WTC11 (cell line): ENCODE measurements around the gene PANK3. TPM values are rescaled to one million over a fixed set of nuclear protein-coding genes. Genes with fewer than 3 reads are reported as not detected.

Source experiments
- ATAC-seq: fragments of 200-7000 bp; cut with Tn5 transposase; 2 replicates; pipeline ENCODE4 v1.10.0; 2021; ENCODE audit warnings: mild to moderate bottlenecking, moderate library complexity
- CTCF ChIA-PET: fragments of 300-600 bp; sonication (Branson Sonifier 250); formaldehyde crosslinking; loops from one replicate; lab custom pipeline; 2021; ENCODE audit warnings: antibody characterized with exemption; lab: Charles Lee
- POLR2A ChIA-PET: fragments of 350-600 bp; sonication (Branson Sonifier 250); formaldehyde crosslinking; loops from one replicate; lab custom pipeline; 2021; ENCODE audit warnings: antibody characterized with exemption; lab: Charles Lee
- DNase-seq: peaks from one replicate; pipeline ENCODE4 v3.0.0; 2021; ENCODE audit warnings: low spot score
- H3K27ac Mint-ChIP-seq: 2 replicates; pipeline ENCODE4 v1.8.0; 2021; ENCODE audit warnings: mixed read lengths
- H3K27me3 Mint-ChIP-seq: 2 replicates; pipeline ENCODE4 v1.8.0; 2021; ENCODE audit warnings: low read depth, mild to moderate bottlenecking, moderate library complexity, mixed read lengths
- H3K36me3 Mint-ChIP-seq: 2 replicates; pipeline ENCODE4 v1.8.0; 2021; ENCODE audit warnings: mixed read lengths
- H3K4me1 Mint-ChIP-seq: 2 replicates; pipeline ENCODE4 v1.8.0; 2022; ENCODE audit warnings: mixed read lengths
- H3K4me3 Mint-ChIP-seq: 2 replicates; pipeline ENCODE4 v1.8.0; 2021; ENCODE audit warnings: mild to moderate bottlenecking, moderate library complexity, mixed read lengths
- H3K9me3 Mint-ChIP-seq: 2 replicates; pipeline ENCODE4 v1.8.0; 2021; ENCODE audit warnings: mixed read lengths
- ATF3 ChIP-seq: sonication (generic); formaldehyde crosslinking; conservative IDR thresholded peaks from 2 replicates; pipeline ENCODE4 v1.8.1; 2022; ENCODE audit warnings: mild to moderate bottlenecking, missing genetic modification reagents
- CBFB ChIP-seq: sonication (generic); formaldehyde crosslinking; IDR thresholded peaks from 2 replicates; pipeline ENCODE4 v1.8.1; 2022; ENCODE audit warnings: mild to moderate bottlenecking, low read depth, missing genetic modification reagents
- CDX4 ChIP-seq: fragments of 250-450 bp; sonication (Bioruptor Pico); IDR thresholded peaks from 2 replicates; pipeline ENCODE4 v1.9.0; 2021; ENCODE audit warnings: moderate library complexity, mild to moderate bottlenecking, inconsistent platforms, borderline replicate concordance
- CREB1 ChIP-seq: sonication (generic); formaldehyde crosslinking; IDR thresholded peaks from 2 replicates; pipeline ENCODE4 v1.8.0; 2023; ENCODE audit warnings: mild to moderate bottlenecking, missing genetic modification reagents
- CTCF ChIP-seq: fragments of 200-600 bp; IDR thresholded peaks from 2 replicates; pipeline ENCODE4 v1.8.0; 2022; ENCODE audit warnings: antibody characterized with exemption
- FOXP4 ChIP-seq: sonication (generic); formaldehyde crosslinking; IDR thresholded peaks from 2 replicates; pipeline ENCODE4 v1.8.0; 2022; ENCODE audit warnings: mild to moderate bottlenecking, missing genetic modification reagents
- JAZF1 ChIP-seq: fragments of 250-450 bp; sonication (Bioruptor Pico); IDR thresholded peaks from 2 replicates; pipeline ENCODE4 v1.9.0; 2021; ENCODE audit warnings: moderate library complexity, mild to moderate bottlenecking, inconsistent platforms
- JUN ChIP-seq: sonication (generic); formaldehyde crosslinking; IDR thresholded peaks from 2 replicates; pipeline ENCODE4 v1.8.0; 2023; ENCODE audit warnings: mild to moderate bottlenecking, missing genetic modification reagents
- MAX ChIP-seq: sonication (generic); formaldehyde crosslinking; IDR thresholded peaks from 2 replicates; pipeline ENCODE4 v1.8.0; 2022; ENCODE audit warnings: mild to moderate bottlenecking, missing genetic modification reagents
- NFE2L1 ChIP-seq: sonication (generic); formaldehyde crosslinking; IDR thresholded peaks from 2 replicates; pipeline ENCODE4 v1.8.1; 2023; ENCODE audit warnings: missing genetic modification reagents
- NR2C2 ChIP-seq: sonication (generic); formaldehyde crosslinking; IDR thresholded peaks from 2 replicates; pipeline ENCODE4 v1.8.0; 2022; ENCODE audit warnings: mild to moderate bottlenecking, missing genetic modification reagents
- PRRX2 ChIP-seq: fragments of 250-450 bp; sonication (Bioruptor Pico); IDR thresholded peaks from 2 replicates; pipeline ENCODE4 v1.8.0; 2021; ENCODE audit warnings: mild to moderate bottlenecking
- RORB ChIP-seq: fragments of 250-450 bp; sonication (Bioruptor Pico); IDR thresholded peaks from 2 replicates; pipeline ENCODE4 v1.9.0; 2021; ENCODE audit warnings: mild to moderate bottlenecking
- SP1 ChIP-seq: sonication (generic); formaldehyde crosslinking; conservative IDR thresholded peaks from 2 replicates; pipeline ENCODE4 v1.8.1; 2022; ENCODE audit warnings: missing genetic modification reagents
- TP53 ChIP-seq: sonication (generic); formaldehyde crosslinking; IDR thresholded peaks from 2 replicates; pipeline ENCODE4 v1.8.1; 2023; ENCODE audit warnings: mild to moderate bottlenecking, missing genetic modification reagents
- USF2 ChIP-seq: sonication (generic); formaldehyde crosslinking; IDR thresholded peaks from 2 replicates; pipeline ENCODE4 v1.8.1; 2023; ENCODE audit warnings: mild to moderate bottlenecking, missing genetic modification reagents, moderate library complexity
- ZNF416 ChIP-seq: fragments of 250-450 bp; sonication (Bioruptor Pico); IDR thresholded peaks from 2 replicates; pipeline ENCODE4 v1.9.0; 2021; ENCODE audit warnings: mild to moderate bottlenecking, inconsistent platforms
- ZNF425 ChIP-seq: fragments of 250-450 bp; sonication (Bioruptor Pico); conservative IDR thresholded peaks from 2 replicates; pipeline ENCODE4 v1.9.0; 2021; ENCODE audit warnings: mild to moderate bottlenecking
- total RNA-seq: library from RNA; stranded (reverse); gene quantifications from 3 replicates; pipeline ENCODE4 v1.2.3, GENCODE V29; 2021

Gene PANK3
- total RNA-seq, 1 experiment from 2014 or later, result 90.2 TPM

GRCh38 chr5:168528521-168529373 lies 50.4 kb downstream of the PANK3 start, which contains the start of gene FBLL1 (continued):
- no peak for TF ChIP-seq CTCF
- no peak for TF ChIP-seq RORB
- no peak for TF ChIP-seq USF2 (CRISPR knock-in tag)
- TF ChIP-seq CREB1 (CRISPR knock-in tag), result peak; percentile 31; the same call in 1 of the 2 replicates
- TF ChIP-seq MAX (CRISPR knock-in tag), result peak; percentile 89
- no peak for TF ChIP-seq CBFB (CRISPR knock-in tag)
- TF ChIP-seq NR2C2 (CRISPR knock-in tag), result 0 out of 2 replicates have a peak, but pooled peaks have one; percentile 23

GRCh38 chr5:168527756-168528295 lies 51.3 kb downstream of the PANK3 start:
- CTCF ChIA-PET, result no interaction called here
- H3K9me3 Mint-ChIP-seq, result no peaks in the 10 kb centered on the region

More at GRCh38 chr5:168527756-168528295, 51.3 kb downstream of the PANK3 start:
- Mint-ChIP-seq H3K27me3 (peaks cover 36% of the 10 kb centered on the region), H3K27ac (no peak overlapping the region)
- DNase-seq (no peak), ATAC-seq (no peak)
- no peak for TF ChIP-seq ZNF425 (CRISPR knock-in tag)
- no peak for TF ChIP-seq NFE2L1 (CRISPR knock-in tag)
- TF ChIP-seq RORB, result no peak
- TF ChIP-seq JUN (CRISPR knock-in tag), result no peak
- no peak for TF ChIP-seq CDX4 (CRISPR knock-in tag)
- TF ChIP-seq ATF3 (CRISPR knock-in tag), result no peak
- no peak for TF ChIP-seq ZNF416 (CRISPR knock-in tag)
- no peak for TF ChIP-seq TP53 (CRISPR knock-in tag)
- TF ChIP-seq FOXP4 (CRISPR knock-in tag), result no peak
- no peak for TF ChIP-seq CBFB (CRISPR knock-in tag)
- TF ChIP-seq CTCF, result no peak
- TF ChIP-seq JAZF1, result no peak
- TF ChIP-seq PRRX2, result no peak
- no peak for TF ChIP-seq SP1 (CRISPR knock-in tag)
- TF ChIP-seq, all 79 proteins: peak for 0
- POLR2A ChIA-PET, result interaction anchor here (1.0 kb wide), 1 partner anchor 233 kb away, joined by 5 read pairs; no protein-coding TSS in a partner anchor
- Mint-ChIP-seq H3K4me3 (no peak overlapping the region), H3K36me3 (no peaks in the 10 kb centered on the region; the same call in 1 of the 2 replicates), H3K4me1 (peaks cover 14% of the 10 kb centered on the region)
